ENCODE measurements around the gene SDF4. TPM values are rescaled to one million over a fixed set of nuclear protein-coding genes. Genes with fewer than 3 reads are reported as not detected.

The SDF4 gene
- total RNA-seq, 4 donors from 2014 or later, result 93.3 to 170 (median 110) TPM

DNA sequence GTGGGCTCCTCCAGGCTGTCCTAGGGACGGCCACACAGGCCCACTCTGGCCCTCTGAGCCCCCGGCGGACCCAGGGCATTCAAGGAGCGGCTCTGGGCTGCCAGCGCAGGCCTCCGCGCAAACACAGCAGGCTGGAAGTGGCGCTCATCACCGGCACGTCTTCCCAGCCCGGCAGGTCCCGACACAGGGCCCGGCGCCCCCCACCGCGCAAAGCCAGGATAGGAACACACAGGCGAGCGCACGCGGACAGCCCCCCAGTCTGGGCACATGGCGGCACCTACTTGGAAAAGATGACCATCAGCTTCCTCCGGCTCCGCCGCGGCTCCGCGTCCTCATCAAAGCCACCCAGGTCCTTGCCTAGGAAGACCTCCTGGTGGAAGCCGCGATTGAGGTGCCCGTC, 3.6 kb downstream of the SDF4 start:
- DNase-seq (ENCODE audit: low spot score in 2 of 2), result no peak
- Histone ChIP-seq H3K27me3 (no peaks in the 10 kb centered on the region), H3K27ac (no peak overlapping the region), H3K4me1 (peaks cover 0 to 32% (median 20%) of the 10 kb centered on the region in 4 donors), H3K36me3 (peaks cover 2 to 62% (median 10%) of the 10 kb centered on the region in 3 donors), H3K4me3 (no peak overlapping the region), H3K9me3 (no peaks in the 10 kb centered on the region)
- WGBS, 2 donors, result 96 to 98% methylated on average over 24 to 29 of the region's 30 CpGs
- TF ChIP-seq EP300 (IDR thresholded peaks at IDR 0.05) (no peak), POLR2A (IDR thresholded peaks at IDR 0.05) (no peak), CTCF (IDR thresholded peaks at IDR 0.05) (no peak)

GRCh38 chr1:1227386-1227785, 4.4 kb downstream of the SDF4 start:
- no peak for TF ChIP-seq CTCF (IDR thresholded peaks at IDR 0.05)
- TF ChIP-seq EP300 (IDR thresholded peaks at IDR 0.05), result no peak
- no peak for TF ChIP-seq POLR2A (IDR thresholded peaks at IDR 0.05)
- no peak for DNase-seq (ENCODE audit: low spot score in 2 of 2)
- peaks cover 3 to 68% (median 16%) of the 10 kb centered on the region in 3 donors for H3K36me3 ChIP-seq
- H3K4me1 ChIP-seq, result peaks cover 0 to 24% (median 18%) of the 10 kb centered on the region in 4 donors
- no peaks in the 10 kb centered on the region for H3K9me3 ChIP-seq
- H3K4me3 ChIP-seq, result no peak overlapping the region
- no peaks in the 10 kb centered on the region for H3K27me3 ChIP-seq
- no peak overlapping the region for H3K27ac ChIP-seq
- 95 to 97% methylated on average over 12 to 17 of the region's 25 CpGs for WGBS, 2 donors

GRCh38 chr1:1226566-1227362, 5.0 kb downstream of the SDF4 start:
- H3K36me3 ChIP-seq, result peaks cover 5 to 74% (median 21%) of the 10 kb centered on the region in 3 donors
- 92% methylated on average over 26 to 44 of the region's 44 CpGs for WGBS, 2 donors
- no peaks in the 10 kb centered on the region for H3K9me3 ChIP-seq

GRCh38 chr1:1225913-1226312, 5.9 kb downstream of the SDF4 start:
- H3K36me3 ChIP-seq, result peaks cover 5 to 83% (median 21%) of the 10 kb centered on the region in 3 donors
- no peak overlapping the region for H3K27ac ChIP-seq
- H3K9me3 ChIP-seq, result no peaks in the 10 kb centered on the region
- H3K4me1 ChIP-seq, result peaks cover 0 to 21% (median 17%) of the 10 kb centered on the region in 4 donors
- DNase-seq (ENCODE audit: low spot score in 2 of 2), result no peak
- no peak overlapping the region for H3K4me3 ChIP-seq
- no peaks in the 10 kb centered on the region for H3K27me3 ChIP-seq
- TF ChIP-seq EP300 (IDR thresholded peaks at IDR 0.05), result no peak
- no peak for TF ChIP-seq CTCF (IDR thresholded peaks at IDR 0.05)
- TF ChIP-seq POLR2A (IDR thresholded peaks at IDR 0.05), result no peak
- WGBS, 2 donors, result 86 to 96% methylated on average over 18 of the region's 18 CpGs

More at GRCh38 chr1:1226566-1227362, 5.0 kb downstream of the SDF4 start:
- Histone ChIP-seq H3K4me1 (peaks cover 0 to 24% (median 18%) of the 10 kb centered on the region in 4 donors), H3K27ac (no peak overlapping the region), H3K27me3 (no peaks in the 10 kb centered on the region), H3K4me3 (no peak overlapping the region)
- TF ChIP-seq EP300 (IDR thresholded peaks at IDR 0.05) (no peak), CTCF (IDR thresholded peaks at IDR 0.05) (no peak), POLR2A (IDR thresholded peaks at IDR 0.05) (no peak)
- no peak for DNase-seq (ENCODE audit: low spot score in 2 of 2)

- no peak overlapping the region for H3K27ac ChIP-seq
- H3K4me3 ChIP-seq, result no peak overlapping the region
- 92 to 93% methylated on average over 24 to 29 of the region's 34 CpGs for WGBS, 2 donors
- H3K27me3 ChIP-seq, result no peaks in the 10 kb centered on the region
- peaks cover 0 to 16% (median 11%) of the 10 kb centered on the region in 4 donors for H3K4me1 ChIP-seq
- TF ChIP-seq CTCF (IDR thresholded peaks at IDR 0.05), result no peak
- no peak for TF ChIP-seq EP300 (IDR thresholded peaks at IDR 0.05)
- TF ChIP-seq POLR2A (IDR thresholded peaks at IDR 0.05), result no peak
- H3K36me3 ChIP-seq, result peaks cover 5 to 88% (median 21%) of the 10 kb centered on the region in 3 donors
- no peak for DNase-seq (ENCODE audit: low spot score in 2 of 2)
- no peaks in the 10 kb centered on the region for H3K9me3 ChIP-seq
Observed at GRCh38 chr1:1225238-1225845, 6.5 kb downstream of the SDF4 start.
